CD1c-positive myeloid dendritic cell (primary cell): Measurements from ENCODE around the gene DCC.
"Not testable (repeated sequence)": the region's sequence is repeated elsewhere in the genome, so short reads cannot be mapped to it uniquely, and the experiment has no call there.

ENCODE experiments used
- DNase-seq: peaks from one replicate; pipeline ENCODE4 v3.0.0-alpha.2; 2016; ENCODE audit errors: extremely low spot score

The DCC gene

GRCh38 chr18:52352920-52353319 is 12.9 kb downstream of the DCC start:
- no peak for DNase-seq

GRCh38 chr18:52353589-52353988 is 13.6 kb downstream of the DCC start:
- DNase-seq, result no peak

GRCh38 chr18:52363861-52364260 is 23.9 kb downstream of the DCC start:
- no peak for DNase-seq

DNA sequence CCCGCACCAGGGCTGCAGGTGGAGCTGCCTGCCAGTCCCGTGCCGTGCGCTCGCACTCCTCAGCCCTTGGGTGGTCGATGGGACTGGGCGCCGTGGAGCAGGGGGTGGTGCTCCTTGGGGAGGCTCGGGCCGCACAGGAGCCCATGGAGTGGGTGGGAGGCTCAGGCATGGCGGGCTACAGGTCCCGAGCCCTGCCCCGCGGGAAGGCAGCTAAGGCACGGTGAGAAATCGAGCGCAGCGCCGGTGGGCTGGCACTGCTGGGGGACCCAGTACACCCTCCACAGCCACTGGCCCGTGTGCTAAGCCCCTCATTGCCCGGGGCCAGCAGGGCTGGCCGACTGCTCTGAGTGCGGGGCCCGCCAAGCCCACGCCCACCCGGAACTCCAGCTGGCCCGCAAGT is 26.9 kb downstream of the DCC start:
- DNase-seq, result not testable (repeated sequence)

DNA sequence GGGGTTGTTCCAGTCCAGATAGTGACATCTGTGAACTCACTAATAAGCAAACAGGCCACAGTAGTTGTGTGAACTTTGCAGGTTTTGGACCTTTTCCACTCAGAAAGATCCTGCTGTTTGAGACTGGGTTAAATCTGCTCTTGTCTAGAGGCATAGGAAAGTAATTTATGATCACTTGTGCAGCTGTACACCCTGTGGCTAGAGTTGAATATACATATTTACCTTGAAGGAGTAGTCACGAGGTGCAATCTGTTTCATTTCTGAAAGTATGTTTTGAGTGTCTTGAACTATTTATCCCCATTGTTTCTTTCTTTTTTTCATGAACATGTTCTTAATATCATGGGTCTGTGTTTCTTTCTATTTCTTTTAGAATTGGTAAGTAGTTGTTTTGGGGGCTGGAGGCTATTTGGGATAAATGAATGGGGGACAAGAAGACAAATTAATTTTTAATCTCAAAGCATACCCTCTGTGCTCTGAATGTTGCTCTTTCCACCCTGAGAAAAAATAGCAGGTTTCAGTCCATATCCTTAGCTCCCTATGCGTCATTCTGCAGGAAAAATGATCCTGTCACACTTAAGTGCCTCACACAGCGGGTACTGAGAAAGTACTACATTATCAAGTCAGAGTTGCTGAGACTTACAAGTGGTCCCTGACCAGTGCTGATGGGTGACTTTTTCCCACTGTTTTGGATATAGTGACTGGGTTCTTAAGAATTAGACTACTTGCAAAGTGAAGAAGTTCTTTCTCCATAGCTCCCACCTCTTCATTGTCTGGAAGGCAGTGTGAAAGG is 28.2 kb downstream of the DCC start:
- DNase-seq, result no peak

- no peak for DNase-seq
Measured at GRCh38 chr18:52370841-52371240, 30.8 kb downstream of the DCC start.

DNA sequence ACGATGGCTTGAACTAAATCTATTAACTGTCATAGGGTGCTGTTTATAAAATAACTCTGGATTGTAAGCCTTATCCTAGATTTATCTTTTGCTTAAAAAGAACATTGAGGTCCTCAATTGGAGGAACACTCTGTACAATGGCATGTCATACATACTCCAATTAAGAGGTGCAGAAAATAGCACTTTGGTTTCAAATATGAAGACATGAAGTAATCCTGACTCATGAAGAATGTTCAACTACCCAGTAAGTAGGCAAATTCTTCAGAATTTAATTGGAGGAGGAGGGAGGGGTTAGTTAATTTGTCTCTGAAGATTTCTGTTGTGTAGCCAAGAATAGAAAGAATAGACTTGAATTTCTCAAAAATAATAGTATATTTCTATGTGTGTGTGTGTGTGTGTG is 36.1 kb downstream of the DCC start:
- no peak for DNase-seq

DNA sequence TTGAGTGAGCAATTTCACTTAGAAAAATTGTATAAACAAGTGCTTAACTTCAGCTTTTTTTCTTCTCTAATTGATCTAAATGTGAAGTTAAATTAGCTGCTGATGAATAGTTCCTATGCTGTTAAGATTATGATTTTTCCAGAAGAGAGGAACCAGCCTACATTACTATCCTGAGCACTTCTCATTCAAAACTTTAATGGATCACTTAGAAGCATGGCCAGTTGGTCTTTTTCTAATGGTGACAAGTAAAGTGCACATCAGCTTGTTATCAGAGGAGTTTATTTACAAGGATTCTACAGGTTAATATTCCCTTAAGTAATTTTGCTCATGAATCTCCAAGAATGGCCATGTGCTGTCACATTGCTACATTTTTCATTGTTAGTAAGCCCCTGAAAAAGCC is 37.1 kb downstream of the DCC start:
- DNase-seq, result no peak

DNA sequence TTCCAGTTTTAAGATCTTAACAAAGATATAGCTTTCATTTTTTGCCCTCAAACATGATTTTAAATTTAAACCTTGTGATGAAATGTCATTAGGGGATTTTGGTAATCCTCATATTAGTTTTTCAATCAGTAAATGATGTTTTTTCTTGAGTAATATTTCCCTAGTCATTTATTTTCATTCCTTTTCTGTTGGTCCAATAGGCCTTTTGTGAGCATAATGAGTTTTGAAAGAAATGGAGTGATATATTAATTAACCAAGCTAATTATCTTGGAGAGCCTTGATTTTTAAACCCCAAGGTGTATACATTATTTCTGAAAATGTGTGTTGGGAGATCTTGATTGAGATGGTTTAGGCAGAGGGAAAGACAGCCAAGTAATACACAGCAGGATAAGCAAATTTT is 46.3 kb downstream of the DCC start:
- DNase-seq, result no peak

DNA sequence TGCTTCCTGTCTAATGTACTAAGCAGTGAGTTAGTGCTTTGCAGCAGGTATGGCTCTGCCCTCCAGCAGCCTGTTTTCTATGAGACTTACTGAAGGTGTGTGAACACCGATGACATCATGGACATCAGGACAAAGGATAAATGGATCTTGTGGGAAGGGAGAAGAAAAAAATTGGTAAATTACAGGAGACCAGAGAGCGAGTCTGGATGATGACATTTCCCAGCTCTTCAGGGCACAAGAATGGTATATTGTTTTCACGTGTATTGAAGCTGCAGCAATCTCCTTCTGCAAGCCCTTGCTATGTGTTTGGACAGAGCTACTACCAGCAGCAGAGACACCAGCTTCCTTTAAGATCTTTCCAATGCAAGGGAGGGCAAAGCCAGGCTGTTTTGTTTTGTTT is 47.2 kb downstream of the DCC start:
- DNase-seq, result no peak

- no peak for DNase-seq
Measured at GRCh38 chr18:52391810-52392559, 52.0 kb downstream of the DCC start.

GRCh38 chr18:52394602-52395001 is 54.6 kb downstream of the DCC start:
- no peak for DNase-seq

GRCh38 chr18:52395146-52395852 is 55.3 kb downstream of the DCC start:
- DNase-seq, result no peak

GRCh38 chr18:52401236-52401635 is 61.2 kb downstream of the DCC start:
- DNase-seq, result no peak

DNA sequence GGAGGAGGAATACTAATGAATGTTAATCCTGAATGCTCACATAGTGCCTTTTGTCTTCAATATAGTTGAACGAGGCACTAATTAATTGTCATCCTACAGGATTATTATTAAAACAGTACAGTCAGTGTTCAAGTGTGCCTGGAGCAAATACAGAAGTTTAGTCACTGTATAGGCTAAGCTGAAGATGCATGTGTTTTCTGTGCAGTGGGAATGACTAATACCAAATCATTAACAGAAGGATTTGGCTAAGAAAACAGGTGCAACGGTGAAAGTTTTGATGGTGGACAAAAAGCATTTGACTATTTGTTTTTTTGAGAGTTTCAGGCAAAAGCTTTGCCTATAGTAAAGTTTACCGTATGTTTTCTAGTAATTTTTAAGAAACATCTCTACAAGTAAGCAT is 62.8 kb downstream of the DCC start:
- no peak for DNase-seq

- DNase-seq, result no peak
Measured at GRCh38 chr18:52403291-52404021, 63.5 kb downstream of the DCC start.

DNA sequence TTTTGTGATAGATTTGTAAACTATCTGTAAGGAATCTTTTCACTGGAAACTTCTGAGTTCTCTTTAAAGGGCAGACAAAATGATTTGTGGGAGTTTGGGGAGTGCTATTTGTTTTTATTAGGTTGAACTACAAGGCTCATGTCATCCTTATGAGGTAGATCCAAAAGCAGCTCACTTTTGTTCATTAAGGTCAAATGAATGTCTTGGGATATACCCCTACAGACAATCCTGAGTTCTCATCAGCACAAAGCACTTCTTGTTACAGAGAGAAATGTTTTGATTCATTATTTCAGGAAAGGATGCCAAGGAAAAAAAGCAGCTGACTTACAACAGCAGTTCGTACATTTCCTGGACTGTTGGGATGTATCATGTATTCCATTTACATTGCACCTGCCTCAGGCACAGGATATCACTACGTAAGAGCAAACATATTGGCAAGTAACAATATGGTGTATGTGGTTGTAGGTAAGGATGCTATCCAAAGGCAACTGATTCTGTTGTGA is 68.9 kb downstream of the DCC start:
- DNase-seq, result no peak

DNA sequence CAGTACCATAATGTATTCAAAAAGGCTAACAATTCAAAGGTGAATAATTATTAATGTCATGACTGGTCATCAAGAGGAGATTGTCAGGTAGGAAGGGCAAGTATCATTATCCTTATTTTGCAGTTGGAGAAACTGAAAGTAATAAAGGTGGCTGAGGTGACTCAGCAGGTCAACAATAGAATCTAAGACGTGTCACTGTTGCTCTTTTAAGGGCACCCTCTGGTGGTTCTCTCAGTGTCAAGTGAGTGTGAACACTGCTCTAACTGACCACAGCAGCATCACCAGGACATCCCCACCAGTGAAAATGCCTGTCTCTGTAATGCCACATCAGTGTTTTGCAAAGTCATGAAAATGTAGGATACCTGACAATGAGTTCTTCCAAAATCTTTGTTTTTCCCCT is 69.7 kb downstream of the DCC start:
- no peak for DNase-seq

DNA sequence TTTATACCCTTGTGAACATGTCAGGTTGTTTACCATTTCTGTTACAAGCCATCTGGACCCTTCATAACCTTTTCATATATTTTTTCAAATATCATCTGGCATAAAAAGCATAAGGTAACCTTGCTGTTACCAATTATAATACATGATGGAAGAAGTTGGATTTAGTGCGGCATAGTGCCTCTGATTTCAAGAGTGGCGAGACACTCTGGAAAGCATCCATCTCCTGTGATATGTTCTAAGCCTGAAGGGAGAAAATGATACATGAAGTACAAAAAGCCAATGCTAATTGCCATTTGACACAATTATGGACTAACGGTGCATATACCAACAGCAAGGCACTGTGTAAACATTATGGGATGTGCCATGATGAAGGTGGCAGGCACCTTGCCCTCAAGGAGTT is 75.1 kb downstream of the DCC start:
- DNase-seq, result no peak

DNA sequence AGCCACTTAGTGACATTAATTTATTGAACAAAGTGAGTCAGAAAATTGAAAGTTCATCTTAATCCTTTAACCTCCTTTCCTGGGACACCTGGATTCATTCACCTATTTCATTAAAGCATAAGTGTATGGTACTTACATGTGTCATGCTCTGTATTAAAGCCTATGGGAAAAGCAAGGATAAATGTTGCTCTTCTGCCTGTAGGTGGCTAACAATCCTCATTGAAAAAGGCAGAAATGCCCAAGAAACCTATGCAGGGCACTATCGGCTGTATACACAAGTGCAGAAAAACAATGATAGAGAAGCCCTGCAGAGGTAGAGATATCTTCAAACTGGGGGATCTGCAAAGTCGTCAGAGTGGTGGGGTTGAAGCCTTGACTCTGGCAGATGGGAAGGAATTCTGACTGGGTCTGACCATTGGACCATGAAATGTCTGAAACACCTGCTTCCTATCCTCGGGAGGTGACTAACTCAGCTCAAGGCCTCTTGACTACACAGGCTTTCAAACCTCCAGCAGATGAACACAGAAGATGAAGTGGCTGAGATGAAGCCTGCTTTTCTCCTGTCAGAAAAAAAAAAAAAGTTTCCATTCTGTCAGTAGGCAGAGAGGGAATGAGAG is 83.1 kb downstream of the DCC start:
- DNase-seq, result no peak

GRCh38 chr18:52426041-52426440 is 86.0 kb downstream of the DCC start:
- no peak for DNase-seq
